OCI-LY7 (cell line): ENCODE results near the gene HOXC4. TPM values are rescaled to one million over a fixed set of nuclear protein-coding genes. Genes with fewer than 3 reads are reported as not detected.

Experiments used
- BruUV-seq: library from RNA; stranded (reverse); fragments of 400-500 nt; replicated peaks from 2 replicates; lab custom pipeline; 2021; lab: Mats Ljungman, UMichigan
- CTCF ChIA-PET: fragments of 300-600 bp; sonication (Branson Sonifier 250); formaldehyde crosslinking; loops from one replicate; lab custom pipeline; 2022; ENCODE audit warnings: antibody characterized with exemption; ENCODE audit not compliant: unreplicated experiment; lab: Charles Lee
- POLR2A ChIA-PET: fragments of 300-600 bp; sonication (Branson Sonifier 250); formaldehyde crosslinking; loops from one replicate; lab custom pipeline; 2022; ENCODE audit warnings: antibody characterized with exemption; lab: Charles Lee
- DNase-seq: peaks from one replicate; pipeline ENCODE4 v3.0.0-alpha.2; 2015; ENCODE audit warnings: low spot score
- H2AFZ ChIP-seq: fragments of 200-600 bp; sonication (generic), shearing (Covaris generic); 2 replicates; pipeline ENCODE4 v1.6.1; 2014; ENCODE audit warnings: mild to moderate bottlenecking, antibody characterized with exemption, low read length, moderate library complexity
- H3K27ac ChIP-seq: fragments of 200-600 bp; sonication (generic); 2 replicates; pipeline ENCODE4 v1.5.1; 2014; ENCODE audit warnings: mixed run types, low read depth, mild to moderate bottlenecking, moderate library complexity, low read length, inconsistent platforms; ENCODE audit not compliant: poor library complexity, severe bottlenecking
- H3K36me3 ChIP-seq: fragments of 200-600 bp; sonication (generic); 2 replicates; pipeline ENCODE4 v1.6.1; 2014; ENCODE audit warnings: mild to moderate bottlenecking, antibody characterized with exemption, low read length, moderate library complexity, mixed read lengths; ENCODE audit not compliant: insufficient read depth
- H3K4me1 ChIP-seq: fragments of 200-600 bp; sonication (generic); 2 replicates; pipeline ENCODE4 v1.5.1; 2014; ENCODE audit warnings: mild to moderate bottlenecking, low read length; ENCODE audit not compliant: insufficient read depth, poor library complexity, severe bottlenecking
- H3K4me2 ChIP-seq: fragments of 200-600 bp; sonication (generic); 2 replicates; pipeline ENCODE4 v1.6.1; 2014; ENCODE audit warnings: mild to moderate bottlenecking, low read length
- H3K4me3 ChIP-seq: fragments of 200-600 bp; sonication (generic); 2 replicates; pipeline ENCODE4 v1.5.1; 2014; ENCODE audit warnings: mild to moderate bottlenecking, low read depth, low read length; ENCODE audit not compliant: poor library complexity, severe bottlenecking
- H3K79me2 ChIP-seq: fragments of 200-600 bp; sonication (generic); 2 replicates; pipeline ENCODE4 v1.6.1; 2016; ENCODE audit warnings: low read depth, mild to moderate bottlenecking, low read length, moderate library complexity, mixed read lengths; ENCODE audit not compliant: insufficient read depth
- H3K9me2 ChIP-seq: fragments of 200-600 bp; sonication (generic); 2 replicates; pipeline ENCODE4 v1.6.1; 2016; ENCODE audit warnings: mild to moderate bottlenecking, low read length, mixed read lengths; ENCODE audit not compliant: insufficient read depth
- H3K9me3 ChIP-seq: fragments of 200-600 bp; sonication (generic); 2 replicates; pipeline ENCODE4 v1.6.1; 2014; ENCODE audit warnings: mild to moderate bottlenecking, mixed run types, low read length, mixed read lengths
- H4K20me1 ChIP-seq: fragments of 200-600 bp; sonication (generic); 2 replicates; pipeline ENCODE4 v1.6.1; 2014; ENCODE audit warnings: mild to moderate bottlenecking, antibody characterized with exemption, low read length, moderate library complexity, mixed read lengths; ENCODE audit not compliant: insufficient read depth
- EZH2phosphoT487 ChIP-seq: fragments of 200-600 bp; sonication (generic); IDR thresholded peaks from 2 replicates; pipeline ENCODE4 v1.6.1; 2018; ENCODE audit warnings: low read depth, borderline replicate concordance, mild to moderate bottlenecking, mixed run types, antibody characterized with exemption, low read length, moderate library complexity, mixed read lengths
- intact Hi-C: fragments of 100-400 bp; cut with micrococcal nuclease; formaldehyde crosslinking; loops from one replicate; pipeline ENCODE4 v1.10.0; 2022; ENCODE audit not compliant: unreplicated experiment
- total RNA-seq, 2 experiments: library from RNA; depleted of rRNA in 1 of 2; stranded (reverse); fragments of >200 nt in 1 of 2; shearing (Covaris generic) in 1 of 2; gene quantifications; 2 replicates each; pipeline ENCODE4 v1.2.3, GENCODE V29; 2014 to 2022
- TF ChIP-seq, protein P1 (sequence below): fragments of 200-600 bp; sonication (generic); conservative IDR thresholded peaks from 2 replicates; pipeline ENCODE4 v1.5.1; 2014; ENCODE audit warnings: mild to moderate bottlenecking, antibody characterized with exemption, low read length, moderate library complexity, mixed read lengths

The HOXC4 gene
- total RNA-seq, 2 experiments from 2014 or later = 7.1 to 20.0 TPM

DNA sequence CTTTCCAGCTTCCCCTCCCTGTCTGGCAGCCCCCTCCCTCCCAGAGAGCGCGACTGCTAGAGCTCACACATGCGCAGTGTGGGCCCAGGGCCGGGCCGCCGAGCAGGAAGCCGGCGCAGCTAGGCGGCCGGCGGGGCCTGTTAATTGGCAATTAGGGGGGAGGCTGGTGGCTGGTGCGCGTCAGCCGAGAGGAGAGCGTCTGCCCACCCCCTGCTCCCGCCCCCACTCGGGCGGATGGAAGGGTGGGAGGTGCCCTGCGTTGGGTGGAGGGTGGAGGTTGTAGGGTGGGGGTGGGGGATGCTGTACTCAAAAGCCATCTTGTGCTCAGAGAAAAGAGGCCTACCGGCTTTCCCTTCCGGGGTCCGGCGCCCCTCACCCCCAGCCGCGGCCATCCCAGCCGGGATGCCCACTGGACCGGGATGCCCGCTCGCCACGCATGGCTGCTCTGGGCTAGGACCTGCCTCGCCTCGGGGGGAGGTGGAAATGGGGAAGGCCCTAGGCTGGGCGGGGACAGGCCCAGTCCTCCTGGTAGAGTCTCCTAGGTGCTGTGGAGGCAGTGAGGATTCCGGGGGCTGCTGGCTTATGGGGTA is 35.7 kb upstream of the HOXC4 start:
- DNase-seq = peak; percentile 98
- ChIA-PET CTCF (interaction anchor here (0.6 to 2.0 kb wide), 12 partner anchors 9 to 342 kb away, joined by 3 to 14 read pairs (median 3); partner anchors contain the start of genes ATP5MC2 and SMUG1), POLR2A (interaction anchor here (0.5 to 1.5 kb wide), 22 partner anchors 9 to 1657 kb away, joined by 3 to 24 read pairs (median 4); partner anchors contain the start of genes HOXC4, HOXC6, HOXC8 and SMUG1)
- Histone ChIP-seq H3K9me3 (no peaks in the 10 kb centered on the region), H3K79me2 (no peaks in the 10 kb centered on the region), H3K27ac (peak overlapping the region; percentile 83), H3K4me3 (peak overlapping the region; percentile 77), H3K9me2 (no peaks in the 10 kb centered on the region), H3K36me3 (no peaks in the 10 kb centered on the region), H2AFZ (peak overlapping the region; percentile 85), H3K4me2 (peak overlapping the region; percentile 82), H3K4me1 (peaks cover 49% of the 10 kb centered on the region), H4K20me1 (no peaks in the 10 kb centered on the region)
- intact Hi-C loops = loop anchor here (1.0 to 10.0 kb wide), 2 partner anchors 35 to 337 kb away; partner anchors contain the start of gene HOXC4
- no peak for TF ChIP-seq EZH2phosphoT487
- TF ChIP-seq, protein P1, sequence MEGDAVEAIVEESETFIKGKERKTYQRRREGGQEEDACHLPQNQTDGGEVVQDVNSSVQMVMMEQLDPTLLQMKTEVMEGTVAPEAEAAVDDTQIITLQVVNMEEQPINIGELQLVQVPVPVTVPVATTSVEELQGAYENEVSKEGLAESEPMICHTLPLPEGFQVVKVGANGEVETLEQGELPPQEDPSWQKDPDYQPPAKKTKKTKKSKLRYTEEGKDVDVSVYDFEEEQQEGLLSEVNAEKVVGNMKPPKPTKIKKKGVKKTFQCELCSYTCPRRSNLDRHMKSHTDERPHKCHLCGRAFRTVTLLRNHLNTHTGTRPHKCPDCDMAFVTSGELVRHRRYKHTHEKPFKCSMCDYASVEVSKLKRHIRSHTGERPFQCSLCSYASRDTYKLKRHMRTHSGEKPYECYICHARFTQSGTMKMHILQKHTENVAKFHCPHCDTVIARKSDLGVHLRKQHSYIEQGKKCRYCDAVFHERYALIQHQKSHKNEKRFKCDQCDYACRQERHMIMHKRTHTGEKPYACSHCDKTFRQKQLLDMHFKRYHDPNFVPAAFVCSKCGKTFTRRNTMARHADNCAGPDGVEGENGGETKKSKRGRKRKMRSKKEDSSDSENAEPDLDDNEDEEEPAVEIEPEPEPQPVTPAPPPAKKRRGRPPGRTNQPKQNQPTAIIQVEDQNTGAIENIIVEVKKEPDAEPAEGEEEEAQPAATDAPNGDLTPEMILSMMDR = no peak
- BruUV-seq = no TSS peak

DNA sequence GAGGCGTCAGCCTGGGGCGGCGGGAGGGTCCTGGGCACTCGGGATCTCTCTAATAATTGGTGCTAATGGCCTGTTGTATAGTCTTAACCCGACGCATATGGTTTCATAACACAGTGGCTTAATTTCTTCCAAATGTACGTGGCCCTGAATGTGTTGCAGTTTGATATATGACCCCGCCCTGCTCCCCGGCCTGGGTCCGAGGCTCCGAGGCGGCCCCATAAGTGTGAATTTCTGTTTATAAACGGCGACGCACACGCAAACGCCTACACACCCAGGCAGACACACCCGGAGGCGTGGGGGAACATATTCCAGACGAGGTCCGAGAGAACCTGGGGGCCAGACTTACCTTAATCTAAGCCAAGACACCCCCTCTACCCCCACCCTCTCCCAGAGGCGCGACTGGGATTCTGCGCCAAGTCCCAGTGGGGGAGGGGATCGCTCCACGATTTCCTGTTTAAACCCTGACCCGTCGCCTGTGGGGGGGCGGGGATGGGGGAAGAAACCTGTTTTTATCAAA is 35.1 kb upstream of the HOXC4 start:
- Histone ChIP-seq H4K20me1 (no peaks in the 10 kb centered on the region), H3K4me3 (peak overlapping the region; percentile 77), H3K36me3 (no peaks in the 10 kb centered on the region), H2AFZ (peak overlapping the region; percentile 55; the same call in 1 of the 2 replicates), H3K9me3 (no peaks in the 10 kb centered on the region), H3K4me2 (peak overlapping the region; percentile 82), H3K27ac (peak overlapping the region; percentile 83), H3K4me1 (peaks cover 55% of the 10 kb centered on the region), H3K79me2 (no peaks in the 10 kb centered on the region), H3K9me2 (no peaks in the 10 kb centered on the region)
- peak; percentile 38 for DNase-seq
- CTCF ChIA-PET = interaction anchor here (2.0 kb wide), 1 partner anchor 171 kb away, joined by 9 read pairs; the partner anchor contains the start of gene SMUG1
- POLR2A ChIA-PET = interaction anchor here (1.5 kb wide), 1 partner anchor 35 kb away, joined by 24 read pairs; the partner anchor contains the start of gene HOXC4
- intact Hi-C loops = loop anchor here (1.0 to 10.0 kb wide), 2 partner anchors 35 to 336 kb away; partner anchors contain the start of gene HOXC4
- TF ChIP-seq, protein P1 = no peak
- no peak for TF ChIP-seq EZH2phosphoT487
- BruUV-seq = TSS peak; percentile 97
